NCI-H2171 treated with DMSO at 0.1 percent for 48 hours (cell line): Measurements from ENCODE around the gene SH2D5.
"Not testable (repeated sequence)": the region's sequence is repeated elsewhere in the genome, so short reads cannot be mapped to it uniquely, and the experiment has no call there.

Experiments
- DNase-seq: peaks from one replicate; lab custom pipeline; 2025; lab: John Stamatoyannopoulos, UW

The SH2D5 gene

GRCh38 chr1:20695515-20695914 lies 37.0 kb downstream of the SH2D5 start:
- DNase-seq = no peak

GRCh38 chr1:20693623-20694022 lies 38.9 kb downstream of the SH2D5 start:
- no peak for DNase-seq

- DNase-seq = no peak
These were observed 40.6 kb downstream of the SH2D5 start for GRCh38 chr1:20691872-20692271.

- DNase-seq = no peak
These were observed 42.9 kb downstream of the SH2D5 start for GRCh38 chr1:20689645-20690056.

- no peak for DNase-seq
These were observed 45.4 kb downstream of the SH2D5 start for GRCh38 chr1:20686883-20687725.

- DNase-seq = no peak
These were observed 46.8 kb downstream of the SH2D5 start for GRCh38 chr1:20685741-20686140.

GRCh38 chr1:20685099-20685662 lies 47.3 kb downstream of the SH2D5 start:
- no peak for DNase-seq

GRCh38 chr1:20684651-20685050 lies 47.9 kb downstream of the SH2D5 start:
- DNase-seq = no peak

GRCh38 chr1:20684050-20684620 lies 48.4 kb downstream of the SH2D5 start:
- no peak for DNase-seq

- DNase-seq = no peak
These were observed 48.9 kb downstream of the SH2D5 start for GRCh38 chr1:20683614-20684013.

GRCh38 chr1:20682571-20683236 lies 49.8 kb downstream of the SH2D5 start:
- DNase-seq = no peak

- no peak for DNase-seq
These were observed 50.5 kb downstream of the SH2D5 start for GRCh38 chr1:20681999-20682398.

- no peak for DNase-seq
These were observed 52.2 kb downstream of the SH2D5 start for GRCh38 chr1:20680269-20680668.

GRCh38 chr1:20678599-20678998 lies 53.9 kb downstream of the SH2D5 start:
- no peak for DNase-seq

- DNase-seq = not testable (repeated sequence)
These were observed 58.9 kb downstream of the SH2D5 start for GRCh38 chr1:20673626-20674025.

GRCh38 chr1:20672265-20672632 lies 60.3 kb downstream of the SH2D5 start:
- DNase-seq = no peak

GRCh38 chr1:20670936-20671335 lies 61.6 kb downstream of the SH2D5 start:
- DNase-seq = no peak
